Common myeloid progenitor, CD34-positive (primary cell): ENCODE data around the gene CYB561.
"Not testable (repeated sequence)": the region's sequence is repeated elsewhere in the genome, so short reads cannot be mapped to it uniquely, and the experiment has no call there.

ENCODE experiments used
- CTCF ChIA-PET: fragments of 350-600 bp; sonication (Branson Sonifier 250); formaldehyde crosslinking; loops from one replicate; lab custom pipeline; 2021; ENCODE audit warnings: antibody characterized with exemption; lab: Charles Lee
- POLR2A ChIA-PET: fragments of 350-600 bp; sonication (Branson Sonifier 250); formaldehyde crosslinking; loops from one replicate; lab custom pipeline; 2021; ENCODE audit warnings: antibody characterized with exemption; lab: Charles Lee
- DNase-seq, 3 donors: peaks; one replicate each; pipeline versions ENCODE4 v3.0.0 to v3.0.0-alpha.2; 2013
- H3K27ac ChIP-seq, 2 experiments: 1 replicate in 1 of 2; 2 replicates in 1 of 2; pipeline ENCODE4 v1.7.0; 2013; ENCODE audit warnings: inconsistent platforms in 2 of 2, low read length in 2 of 2, mild to moderate bottlenecking in 2 of 2, low read depth in 1 of 2, moderate library complexity in 1 of 2; ENCODE audit not compliant: severe bottlenecking in 2 of 2, insufficient read depth in 1 of 2, poor library complexity in 1 of 2
- H3K27me3 ChIP-seq, 5 experiments: replicated peaks in 2 of 5; 1 replicate in 3 of 5; 2 replicates in 2 of 5; pipeline versions ENCODE4 v1.6.1 to v1.7.0; 2013; ENCODE audit warnings: low read length in 4 of 5, mild to moderate bottlenecking in 2 of 5, moderate library complexity in 2 of 5, inconsistent platforms in 1 of 5; ENCODE audit not compliant: insufficient read depth in 5 of 5, control insufficient read depth in 4 of 5
- H3K36me3 ChIP-seq, 4 experiments: 1 replicate in 2 of 4; 2 replicates in 2 of 4; pipeline versions ENCODE4 v1.6.1 to v1.7.0; 2013; ENCODE audit warnings: low read length in 3 of 4, control low read depth in 1 of 4, mild to moderate bottlenecking in 1 of 4; ENCODE audit not compliant: control insufficient read depth in 4 of 4, insufficient read depth in 4 of 4
- H3K4me1 ChIP-seq, 4 experiments: 1 replicate in 3 of 4; 2 replicates in 1 of 4; pipeline versions ENCODE4 v1.6.1 to v1.7.1; 2013; ENCODE audit warnings: low read length in 3 of 4, mild to moderate bottlenecking in 3 of 4, control low read depth in 1 of 4, inconsistent platforms in 1 of 4, moderate library complexity in 1 of 4; ENCODE audit not compliant: control insufficient read depth in 4 of 4, insufficient read depth in 4 of 4; ENCODE audit errors: control extremely low read depth in 1 of 4
- H3K4me3 ChIP-seq, 7 experiments: 1 replicate in 4 of 7; 2 replicates in 3 of 7; pipeline versions ENCODE4 v1.5.1 to v1.7.0; 2013; ENCODE audit warnings: mild to moderate bottlenecking in 7 of 7, low read length in 6 of 7, moderate library complexity in 6 of 7, inconsistent platforms in 2 of 7, low read depth in 2 of 7, control low read depth in 1 of 7; ENCODE audit not compliant: insufficient read depth in 4 of 7, control insufficient read depth in 1 of 7; ENCODE audit errors: extremely low read depth in 1 of 7
- H3K9me3 ChIP-seq, 5 experiments: 1 replicate in 4 of 5; 2 replicates in 1 of 5; pipeline versions ENCODE4 v1.6.1 to v1.7.1; 2013; ENCODE audit warnings: low read length in 4 of 5, mild to moderate bottlenecking in 2 of 5, inconsistent platforms in 1 of 5, low read depth in 1 of 5, moderate library complexity in 1 of 5; ENCODE audit not compliant: control insufficient read depth in 4 of 5, insufficient read depth in 2 of 5; ENCODE audit errors: control extremely low read depth in 1 of 5
- WGBS: methylation state at CpG from one replicate; pipeline ENCODE4 v1.1.5; 2013; ENCODE audit not compliant: insufficient coverage; 5-methylcytosine and 5-hydroxymethylcytosine counted together

Gene CYB561

GRCh38 chr17:63460018-63460417 lies 13.9 kb upstream of the CYB561 start:
- no peak for DNase-seq
- Histone ChIP-seq H3K36me3 (no peaks in the 10 kb centered on the region), H3K4me3 (no peak overlapping the region), H3K4me1 (peaks cover 0 to 21% (median under 1%) of the 10 kb centered on the region in 4 experiments), H3K27ac (no peak overlapping the region), H3K27me3 (no peaks in the 10 kb centered on the region), H3K9me3 (no peaks in the 10 kb centered on the region)
- WGBS, result 96% methylated on average over 5 of the region's 9 CpGs
- ChIA-PET POLR2A (interaction anchor here (0.9 kb wide), 1 partner anchor 9 kb away, joined by 3 read pairs; no protein-coding TSS in a partner anchor), CTCF (interaction anchor here (1.2 to 1.3 kb wide), 2 partner anchors 10 to 18 kb away, joined by 3 read pairs; no protein-coding TSS in a partner anchor)

DNA sequence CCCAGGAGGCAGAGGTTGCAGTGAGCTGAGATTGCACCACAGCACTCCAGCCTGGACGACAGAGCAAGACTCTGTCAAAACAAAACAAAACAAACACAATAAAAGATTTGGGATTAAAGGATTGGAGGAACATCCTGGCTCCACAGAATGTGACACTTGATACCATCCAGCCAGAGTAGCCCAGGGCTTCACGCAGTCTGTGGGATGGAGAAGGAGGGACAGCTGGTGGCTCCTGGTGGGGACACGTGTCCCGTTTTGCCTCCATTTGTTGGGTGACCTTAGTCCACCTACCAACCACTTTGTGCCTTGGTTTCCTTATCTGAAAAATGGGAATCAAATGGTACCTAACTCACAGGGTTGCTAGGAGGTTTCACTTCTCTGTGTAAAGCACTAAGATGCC lies 12.4 kb upstream of the CYB561 start:
- Histone ChIP-seq H3K9me3 (no peaks in the 10 kb centered on the region), H3K4me1 (peaks cover 0 to 21% (median 7%) of the 10 kb centered on the region in 4 experiments), H3K36me3 (no peaks in the 10 kb centered on the region), H3K27me3 (no peaks in the 10 kb centered on the region), H3K4me3 (no peak overlapping the region), H3K27ac (no peak overlapping the region)
- ChIA-PET POLR2A (no interaction called here), CTCF (interaction anchor here (1.5 kb wide), 1 partner anchor 33 kb away, joined by 5 read pairs; no protein-coding TSS in a partner anchor)
- DNase-seq, result no peak
- WGBS, result 96% methylated on average over 3 of the region's 4 CpGs

GRCh38 chr17:63455417-63455816 lies 9.3 kb upstream of the CYB561 start:
- WGBS, result 20% methylated on average over 1 of the region's 4 CpGs

DNA sequence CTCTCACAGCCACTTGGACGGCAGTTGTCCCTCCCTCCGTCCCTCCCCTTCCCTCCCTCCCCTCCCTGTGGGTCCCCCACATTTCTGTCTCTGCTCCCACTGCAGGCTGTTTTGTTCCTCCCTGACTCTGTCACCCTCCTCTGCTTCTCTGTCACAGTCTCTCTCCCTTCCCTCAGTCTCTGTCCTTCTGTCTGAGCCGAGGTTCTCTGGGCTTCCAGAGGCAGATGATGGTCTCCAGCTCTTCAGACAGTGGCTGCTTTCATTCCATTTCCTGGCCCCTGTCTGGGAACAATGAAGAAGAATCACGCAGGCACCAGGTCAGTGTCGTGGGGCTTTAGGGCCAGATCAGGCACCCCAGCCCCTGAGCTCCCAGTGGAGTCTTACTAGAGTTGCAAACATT lies 8.8 kb upstream of the CYB561 start:
- CTCF ChIA-PET, result interaction anchor here (1.0 to 6.9 kb wide), 4 partner anchors 23 to 33 kb away, joined by 3 to 53 read pairs (median 4); partner anchors contain the start of gene ACE
- 31% methylated on average over 4 of the region's 5 CpGs for WGBS
- Histone ChIP-seq H3K36me3 (no peaks in the 10 kb centered on the region), H3K9me3 (no peaks in the 10 kb centered on the region), H3K27me3 (no peaks in the 10 kb centered on the region), H3K4me3 (no peak overlapping the region), H3K27ac (no peak overlapping the region), H3K4me1 (peaks cover 0 to 32% (median 21%) of the 10 kb centered on the region in 4 experiments)
- POLR2A ChIA-PET, result interaction anchor here (0.5 to 1.5 kb wide), 2 partner anchors 18 to 22 kb away, joined by 3 to 7 read pairs; partner anchors contain the start of gene ACE
- peak in 1 of 3 donors; percentile 46 for DNase-seq

More at GRCh38 chr17:63455417-63455816, 9.3 kb upstream of the CYB561 start:
- ChIA-PET CTCF (interaction anchor here (1.3 to 6.9 kb wide), 2 partner anchors 23 to 34 kb away, joined by 3 to 53 read pairs; partner anchors contain the start of gene ACE), POLR2A (no interaction called here)
- H3K4me3 ChIP-seq, result no peak overlapping the region
- no peak overlapping the region for H3K27ac ChIP-seq
- H3K4me1 ChIP-seq, result peaks cover 0 to 28% (median 16%) of the 10 kb centered on the region in 4 experiments
- no peaks in the 10 kb centered on the region for H3K9me3 ChIP-seq
- no peaks in the 10 kb centered on the region for H3K36me3 ChIP-seq
- H3K27me3 ChIP-seq, result no peaks in the 10 kb centered on the region
- DNase-seq, result no peak

- not testable (repeated sequence) for H3K4me3 ChIP-seq, H3K27me3 ChIP-seq, DNase-seq, H3K9me3 ChIP-seq, H3K27ac ChIP-seq, H3K36me3 ChIP-seq
- H3K4me1 ChIP-seq, result peaks cover 0 to 32% (median 25%) of the 10 kb centered on the region in 4 experiments
- CTCF ChIA-PET, result interaction anchor here (1.0 to 6.9 kb wide), 7 partner anchors 11 to 37 kb away, joined by 3 to 53 read pairs (median 5); partner anchors contain the start of gene ACE
- 82% methylated on average over 6 of the region's 6 CpGs for WGBS
- POLR2A ChIA-PET, result interaction anchor here (0.5 to 1.5 kb wide), 3 partner anchors 18 to 24 kb away, joined by 3 to 7 read pairs (median 3); partner anchors contain the start of gene ACE
These were observed 8.3 kb upstream of the CYB561 start for GRCh38 chr17:63454357-63454756.

DNA sequence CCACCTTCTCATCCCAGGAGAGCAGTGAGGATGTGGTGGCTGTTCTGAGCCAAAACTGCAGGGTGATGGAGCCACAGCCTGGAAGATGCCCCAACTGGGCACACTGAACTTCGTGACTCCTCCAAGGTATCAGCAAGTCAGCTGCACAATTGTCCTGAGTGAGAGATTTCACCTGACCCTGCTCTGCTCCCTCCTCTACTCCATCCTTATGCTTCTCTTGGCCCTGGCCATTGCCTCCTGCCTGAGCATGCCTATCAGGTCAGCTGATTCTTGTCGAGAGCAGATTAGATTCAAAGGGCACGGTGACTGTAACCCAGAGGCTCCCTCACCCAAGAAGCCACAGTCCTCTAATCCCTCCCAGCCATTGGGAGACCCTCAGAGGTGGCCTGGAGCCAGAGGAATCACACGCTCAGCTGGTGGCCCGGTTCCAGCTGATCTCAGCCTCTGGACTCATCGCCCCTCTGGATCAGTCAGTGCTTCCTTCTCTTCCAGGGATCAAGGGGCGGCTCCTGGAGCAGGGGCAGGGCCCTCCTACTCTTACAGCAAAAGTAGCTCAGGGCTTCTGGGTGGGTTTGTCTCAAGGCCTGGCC lies 7.0 kb upstream of the CYB561 start:
- no peak overlapping the region for H3K4me3 ChIP-seq
- peaks cover 0 to 41% (median 32%) of the 10 kb centered on the region in 4 experiments for H3K4me1 ChIP-seq
- POLR2A ChIA-PET, result no interaction called here
- H3K27ac ChIP-seq, result no peak overlapping the region
- 87% methylated on average over 4 of the region's 7 CpGs for WGBS
- no peaks in the 10 kb centered on the region for H3K9me3 ChIP-seq
- no peaks in the 10 kb centered on the region for H3K27me3 ChIP-seq
- no peaks in the 10 kb centered on the region for H3K36me3 ChIP-seq
- no peak for DNase-seq
- CTCF ChIA-PET, result interaction anchor here (0.7 to 6.9 kb wide), 8 partner anchors 10 to 39 kb away, joined by 3 to 53 read pairs (median 6); partner anchors contain the start of gene ACE
